ENCODE data around the gene LRBA.

The LRBA gene

GRCh38 chr4:150322646-150323045 lies 692.4 kb downstream of the LRBA start:
- peaks cover 31% of the 10 kb centered on the region for H3K36me3 Mint-ChIP-seq
- no peak overlapping the region for H3K4me3 Mint-ChIP-seq
- H3K27me3 Mint-ChIP-seq: no peaks in the 10 kb centered on the region

GRCh38 chr4:150321113-150321512 lies 694.0 kb downstream of the LRBA start:
- no peaks in the 10 kb centered on the region for H3K27me3 Mint-ChIP-seq
- H3K9me3 Mint-ChIP-seq (ENCODE audit: low read depth): no peaks in the 10 kb centered on the region
- peaks cover 2% of the 10 kb centered on the region for H3K4me1 Mint-ChIP-seq (ENCODE audit: low read depth)
- H3K36me3 Mint-ChIP-seq: peaks cover 29% of the 10 kb centered on the region
- no peak overlapping the region for H3K27ac Mint-ChIP-seq
- no peak overlapping the region for H3K4me3 Mint-ChIP-seq

More at GRCh38 chr4:150322646-150323045, 692.4 kb downstream of the LRBA start:
- Mint-ChIP-seq H3K9me3 (ENCODE audit: low read depth) (no peaks in the 10 kb centered on the region), H3K27ac (no peak overlapping the region), H3K4me1 (ENCODE audit: low read depth) (peaks cover 2% of the 10 kb centered on the region)

GRCh38 chr4:150318971-150319370 lies 696.1 kb downstream of the LRBA start:
- no peak overlapping the region for H3K27ac Mint-ChIP-seq
- peaks cover 29% of the 10 kb centered on the region for H3K36me3 Mint-ChIP-seq
- no peaks in the 10 kb centered on the region for H3K9me3 Mint-ChIP-seq (ENCODE audit: low read depth)
- H3K4me3 Mint-ChIP-seq: no peak overlapping the region
- H3K4me1 Mint-ChIP-seq (ENCODE audit: low read depth): no peaks in the 10 kb centered on the region
- H3K27me3 Mint-ChIP-seq: no peaks in the 10 kb centered on the region

GRCh38 chr4:150318527-150318926 lies 696.6 kb downstream of the LRBA start:
- Mint-ChIP-seq H3K9me3 (ENCODE audit: low read depth) (no peaks in the 10 kb centered on the region), H3K4me3 (no peak overlapping the region), H3K27me3 (no peaks in the 10 kb centered on the region), H3K36me3 (peaks cover 28% of the 10 kb centered on the region), H3K4me1 (ENCODE audit: low read depth) (no peaks in the 10 kb centered on the region), H3K27ac (no peak overlapping the region)

- Mint-ChIP-seq H3K36me3 (peaks cover 26% of the 10 kb centered on the region), H3K9me3 (ENCODE audit: low read depth) (no peaks in the 10 kb centered on the region), H3K27ac (no peak overlapping the region)
These were observed 698.5 kb downstream of the LRBA start for GRCh38 chr4:150316332-150317205.

GRCh38 chr4:150315691-150316090 lies 699.4 kb downstream of the LRBA start:
- peaks cover 23% of the 10 kb centered on the region for H3K36me3 Mint-ChIP-seq
- no peaks in the 10 kb centered on the region for H3K27me3 Mint-ChIP-seq
- H3K27ac Mint-ChIP-seq: no peak overlapping the region
- H3K4me1 Mint-ChIP-seq (ENCODE audit: low read depth): no peaks in the 10 kb centered on the region
- no peak overlapping the region for H3K4me3 Mint-ChIP-seq
- H3K9me3 Mint-ChIP-seq (ENCODE audit: low read depth): no peaks in the 10 kb centered on the region

More at GRCh38 chr4:150316332-150317205, 698.5 kb downstream of the LRBA start:
- no peaks in the 10 kb centered on the region for H3K4me1 Mint-ChIP-seq (ENCODE audit: low read depth)
- H3K4me3 Mint-ChIP-seq: no peak overlapping the region
- H3K27me3 Mint-ChIP-seq: no peaks in the 10 kb centered on the region

- no peak overlapping the region for H3K27ac Mint-ChIP-seq
- no peaks in the 10 kb centered on the region for H3K27me3 Mint-ChIP-seq
- H3K36me3 Mint-ChIP-seq: peaks cover 23% of the 10 kb centered on the region
- no peak overlapping the region for H3K4me3 Mint-ChIP-seq
- H3K4me1 Mint-ChIP-seq (ENCODE audit: low read depth): no peaks in the 10 kb centered on the region
- H3K9me3 Mint-ChIP-seq (ENCODE audit: low read depth): no peaks in the 10 kb centered on the region
These were observed 699.9 kb downstream of the LRBA start for GRCh38 chr4:150315175-150315574.

- no peaks in the 10 kb centered on the region for H3K4me1 Mint-ChIP-seq (ENCODE audit: low read depth)
- H3K36me3 Mint-ChIP-seq: peaks cover 19% of the 10 kb centered on the region
- no peak overlapping the region for H3K4me3 Mint-ChIP-seq
- H3K27me3 Mint-ChIP-seq: no peaks in the 10 kb centered on the region
- H3K9me3 Mint-ChIP-seq (ENCODE audit: low read depth): no peaks in the 10 kb centered on the region
- H3K27ac Mint-ChIP-seq: no peak overlapping the region
These were observed 701.1 kb downstream of the LRBA start for GRCh38 chr4:150314031-150314430.

- no peaks in the 10 kb centered on the region for H3K27me3 Mint-ChIP-seq
- no peak overlapping the region for H3K27ac Mint-ChIP-seq
- no peaks in the 10 kb centered on the region for H3K4me1 Mint-ChIP-seq (ENCODE audit: low read depth)
These were observed 704.8 kb downstream of the LRBA start for GRCh38 chr4:150310159-150310895.

GRCh38 chr4:150308824-150309472 lies 706.1 kb downstream of the LRBA start:
- Mint-ChIP-seq H3K9me3 (ENCODE audit: low read depth) (no peaks in the 10 kb centered on the region), H3K4me1 (ENCODE audit: low read depth) (no peaks in the 10 kb centered on the region), H3K36me3 (peaks cover 9% of the 10 kb centered on the region), H3K27ac (no peak overlapping the region), H3K27me3 (no peaks in the 10 kb centered on the region), H3K4me3 (no peak overlapping the region)

More at GRCh38 chr4:150310159-150310895, 704.8 kb downstream of the LRBA start:
- Mint-ChIP-seq H3K36me3 (peaks cover 14% of the 10 kb centered on the region), H3K9me3 (ENCODE audit: low read depth) (no peaks in the 10 kb centered on the region), H3K4me3 (no peak overlapping the region)

GRCh38 chr4:150306719-150307118 lies 708.4 kb downstream of the LRBA start:
- Mint-ChIP-seq H3K4me3 (no peak overlapping the region), H3K27me3 (no peaks in the 10 kb centered on the region), H3K27ac (no peak overlapping the region), H3K36me3 (peaks cover 7% of the 10 kb centered on the region), H3K9me3 (ENCODE audit: low read depth) (no peaks in the 10 kb centered on the region), H3K4me1 (ENCODE audit: low read depth) (peaks cover 3% of the 10 kb centered on the region)

GRCh38 chr4:150305995-150306394 lies 709.1 kb downstream of the LRBA start:
- Mint-ChIP-seq H3K36me3 (peaks cover 7% of the 10 kb centered on the region), H3K27ac (no peak overlapping the region), H3K9me3 (ENCODE audit: low read depth) (no peaks in the 10 kb centered on the region), H3K4me1 (ENCODE audit: low read depth) (peaks cover 8% of the 10 kb centered on the region), H3K27me3 (no peaks in the 10 kb centered on the region), H3K4me3 (no peak overlapping the region)

GRCh38 chr4:150302553-150302952 lies 712.5 kb downstream of the LRBA start:
- H3K27ac Mint-ChIP-seq: peak overlapping the region; percentile 64
- H3K9me3 Mint-ChIP-seq (ENCODE audit: low read depth): no peaks in the 10 kb centered on the region
- peaks cover 10% of the 10 kb centered on the region for H3K4me1 Mint-ChIP-seq (ENCODE audit: low read depth)
- peaks cover 4% of the 10 kb centered on the region for H3K36me3 Mint-ChIP-seq
- no peaks in the 10 kb centered on the region for H3K27me3 Mint-ChIP-seq
- H3K4me3 Mint-ChIP-seq: no peak overlapping the region

- no peak overlapping the region for H3K27ac Mint-ChIP-seq
- peaks cover 2% of the 10 kb centered on the region for H3K36me3 Mint-ChIP-seq
- no peak overlapping the region for H3K4me3 Mint-ChIP-seq
- no peaks in the 10 kb centered on the region for H3K27me3 Mint-ChIP-seq
- H3K4me1 Mint-ChIP-seq (ENCODE audit: low read depth): peaks cover 10% of the 10 kb centered on the region
- no peaks in the 10 kb centered on the region for H3K9me3 Mint-ChIP-seq (ENCODE audit: low read depth)
These were observed 715.3 kb downstream of the LRBA start for GRCh38 chr4:150299816-150300215.

Measured in activated naive CD8-positive, alpha-beta T cell (primary cell).